ENCODE results near the gene RPL15.

- TF ChIP-seq POLR2AphosphoS5 (IDR thresholded peaks at IDR 0.05; ENCODE audit: low read depth) (no peak), CTCF (IDR thresholded peaks at IDR 0.05; ENCODE audit: insufficient read depth, low read length) (no peak), REST (IDR thresholded peaks at IDR 0.05; ENCODE audit: insufficient replicate concordance, low read depth) (no peak)
Observed at GRCh38 chr3:23969393-23969792, 52.5 kb downstream of the RPL15 start.

Measured in HL-60 (cell line).